Gastrocnemius medialis (tissue), 4 donors: ENCODE measurements around the gene CDC42EP3. TPM values are rescaled to one million over a fixed set of nuclear protein-coding genes. Genes with fewer than 3 reads are reported as not detected.
A peak's percentile ranks its signal among the peaks of the same experiment; 100 is the strongest.

ENCODE experiments used
- ATAC-seq, 2 donors: fragments of 150-250 bp; one replicate each; pipeline ENCODE4 v1.9.1; 2016
- DNase-seq, 2 donors: peaks; one replicate each; pipeline ENCODE4 v3.0.0-alpha.2; 2019
- H3K27ac ChIP-seq, 4 donors: fragments of 200-600 bp; sonication (generic); 1 replicate in 1 of 4; 2 replicates in 3 of 4; pipeline ENCODE4 v1.5.1; 2016 to 2018; ENCODE audit warnings: mild to moderate bottlenecking in 2 of 4, moderate library complexity in 1 of 4
- H3K27me3 ChIP-seq, 3 donors: fragments of 200-600 bp; sonication (generic) in 2 of 3; 1 replicate in 1 of 3; 2 replicates in 2 of 3; pipeline versions ENCODE4 v1.5.1 to v1.6.0; 2016 to 2019; ENCODE audit warnings: mild to moderate bottlenecking in 1 of 3, moderate library complexity in 1 of 3
- H3K36me3 ChIP-seq, 2 donors: fragments of 200-600 bp; sonication (generic) in 1 of 2; one replicate each; pipeline ENCODE4 v1.5.1; 2017 to 2018
- H3K4me1 ChIP-seq, 2 donors: fragments of 200-600 bp; sonication (generic) in 1 of 2; one replicate each; pipeline ENCODE4 v1.5.1; 2016 to 2017; ENCODE audit warnings: mild to moderate bottlenecking in 2 of 2
- H3K4me3 ChIP-seq, 4 donors: fragments of 200-600 bp; sonication (generic) in 3 of 4; 1 replicate in 1 of 4; 2 replicates in 3 of 4; pipeline ENCODE4 v1.5.1; 2016 to 2019; ENCODE audit warnings: mild to moderate bottlenecking in 2 of 4
- H3K9me3 ChIP-seq, 3 donors: fragments of 200-600 bp; sonication (generic) in 2 of 3; 1 replicate in 1 of 3; 2 replicates in 2 of 3; pipeline ENCODE4 v1.5.1; 2016 to 2019
- CTCF ChIP-seq, 5 experiments: fragments of 450-650 bp in 3 of 5; fragments of 200-600 bp in 2 of 5; sonication (generic) in 2 of 5; IDR thresholded peaks in 4 of 5; conservative IDR thresholded peaks in 1 of 5; 1 replicate in 4 of 5; 2 replicates in 1 of 5; pipeline ENCODE4 v1.5.1; 2016 to 2019; ENCODE audit warnings: antibody characterized with exemption in 5 of 5, mild to moderate bottlenecking in 3 of 5, moderate library complexity in 3 of 5
- POLR2A ChIP-seq, 2 donors: fragments of 450-650 bp; IDR thresholded peaks; one replicate each; pipeline ENCODE4 v1.6.1; 2017; ENCODE audit warnings: antibody characterized with exemption in 2 of 2, mild to moderate bottlenecking in 2 of 2, moderate library complexity in 2 of 2
- in situ Hi-C, 4 donors: fragments of 200-750 bp; cut with MboI; loops; one replicate each; pipeline versions ENCODE4 v1.15.0 to v1.8.0; 2017; ENCODE audit warnings: low sequenced_read_pairs in 4 of 4
- intact Hi-C: fragments of 100-400 bp; cut with DNase I; formaldehyde crosslinking; loops from one replicate; pipeline ENCODE4 v1.15.1; 2023; ENCODE audit warnings: low total_unique reads
- total RNA-seq, 4 donors: library from RNA; depleted of rRNA; stranded (reverse); fragments of >200 nt; gene quantifications; one replicate each; pipeline versions ENCODE4 v1.1.0 to v1.2.3, GENCODE V29; 2016

CDC42EP3 gene
- total RNA-seq, 4 donors from 2014 or later, result 20.0 to 90.6 (median 57.2) TPM

- Histone ChIP-seq H3K4me3 (no peak overlapping the region), H3K27me3 (no peaks in the 10 kb centered on the region), H3K27ac (peak overlapping the region; percentile 63 to 76 (median 64)), H3K9me3 (no peaks in the 10 kb centered on the region), H3K36me3 (no peaks in the 10 kb centered on the region), H3K4me1 (peaks cover 10 to 27% of the 10 kb centered on the region in 2 donors)
- intact Hi-C loops (loop anchor here (2.0 to 5.0 kb wide), 2 partner anchors 39 kb away; partner anchors contain the start of gene CDC42EP3), in situ Hi-C loops (no loop called here)
- DNase-seq, result no peak
- ATAC-seq, result peak; percentile 60 to 75
- TF ChIP-seq POLR2A (IDR thresholded peaks at IDR 0.05) (no peak), CTCF (IDR thresholded peaks at IDR 0.05 in 4 of 5, conservative IDR thresholded peaks at IDR 0.05 in 1 of 5) (no peak)
These were observed 39.7 kb downstream of the CDC42EP3 start for GRCh38 chr2:37631698-37632097.

- Histone ChIP-seq H3K27ac (peak overlapping the region; percentile 63 to 76 (median 64)), H3K27me3 (no peaks in the 10 kb centered on the region), H3K4me3 (peak overlapping the region in 1 of 4 donors; percentile 32), H3K4me1 (peaks cover 13 to 28% of the 10 kb centered on the region in 2 donors), H3K36me3 (no peaks in the 10 kb centered on the region), H3K9me3 (no peaks in the 10 kb centered on the region)
- TF ChIP-seq CTCF (IDR thresholded peaks at IDR 0.05 in 4 of 5, conservative IDR thresholded peaks at IDR 0.05 in 1 of 5) (no peak), POLR2A (IDR thresholded peaks at IDR 0.05) (no peak)
- DNase-seq, result peak in 1 of 2 donors; percentile 62
- peak; percentile 85 to 93 for ATAC-seq
- intact Hi-C loops (loop anchor here (2.0 to 5.0 kb wide), 2 partner anchors 39 to 40 kb away; partner anchors contain the start of gene CDC42EP3), in situ Hi-C loops (no loop called here)
These were observed 40.1 kb downstream of the CDC42EP3 start for GRCh38 chr2:37631292-37631691.

GRCh38 chr2:37630776-37631175 is 40.7 kb downstream of the CDC42EP3 start:
- ATAC-seq (peak in 1 of 2 donors; percentile 8), DNase-seq (no peak)
- TF ChIP-seq POLR2A (IDR thresholded peaks at IDR 0.05) (no peak), CTCF (IDR thresholded peaks at IDR 0.05 in 4 of 5, conservative IDR thresholded peaks at IDR 0.05 in 1 of 5) (no peak)
- in situ Hi-C loops, result no loop called here
- H3K4me1 ChIP-seq, result peaks cover 17 to 33% of the 10 kb centered on the region in 2 donors
- no peaks in the 10 kb centered on the region for H3K36me3 ChIP-seq
- H3K27ac ChIP-seq, result peak overlapping the region; percentile 63 to 76 (median 64)
- H3K9me3 ChIP-seq, result no peaks in the 10 kb centered on the region
- no peaks in the 10 kb centered on the region for H3K27me3 ChIP-seq
- intact Hi-C loops, result loop anchor here (2.0 to 5.0 kb wide), 2 partner anchors 38 to 40 kb away; partner anchors contain the start of gene CDC42EP3
- peak overlapping the region in 1 of 4 donors; percentile 32 for H3K4me3 ChIP-seq

GRCh38 chr2:37630301-37630700 is 41.1 kb downstream of the CDC42EP3 start:
- peak overlapping the region in 3 of 4 donors; percentile 40 to 66 (median 63) for H3K27ac ChIP-seq
- no peak for DNase-seq
- H3K9me3 ChIP-seq, result no peaks in the 10 kb centered on the region
- peaks cover 17 to 33% of the 10 kb centered on the region in 2 donors for H3K4me1 ChIP-seq
- intact Hi-C loops, result loop anchor here (2.0 to 5.0 kb wide), 2 partner anchors 38 to 40 kb away; partner anchors contain the start of gene CDC42EP3
- H3K36me3 ChIP-seq, result no peaks in the 10 kb centered on the region
- H3K27me3 ChIP-seq, result no peaks in the 10 kb centered on the region
- no peak for TF ChIP-seq CTCF (IDR thresholded peaks at IDR 0.05 in 4 of 5, conservative IDR thresholded peaks at IDR 0.05 in 1 of 5)
- no peak for TF ChIP-seq POLR2A (IDR thresholded peaks at IDR 0.05)
- H3K4me3 ChIP-seq, result no peak overlapping the region
- no peak for ATAC-seq
- in situ Hi-C loops, result no loop called here
